ENCODE data around the gene TMEM132D. TPM values are rescaled to one million over a fixed set of nuclear protein-coding genes. Genes with fewer than 3 reads are reported as not detected.

The TMEM132D gene
- total and polyA plus RNA-seq, 2 of the 4 experiments (the other 2 are of a cell fraction): not detected

DNA sequence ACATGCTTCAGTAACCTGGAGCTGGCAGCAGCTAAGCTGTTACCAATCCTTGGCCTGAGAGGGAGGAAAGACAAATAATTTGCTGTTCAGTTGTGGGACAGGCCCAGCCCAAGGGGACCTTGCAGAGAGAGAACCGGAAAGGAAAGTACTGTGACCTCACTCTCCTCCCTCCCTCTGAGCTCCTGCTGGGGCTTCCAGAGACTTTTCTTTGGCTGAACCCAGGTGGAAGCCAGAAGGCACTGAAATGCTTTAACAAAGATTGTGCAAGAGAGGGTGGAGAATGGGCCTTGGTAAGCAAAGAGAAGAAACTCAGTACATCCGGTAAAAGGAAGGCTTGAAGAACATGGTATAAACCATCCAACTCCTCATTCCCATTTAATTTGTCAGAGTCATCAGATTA, 593.5 kb downstream of the TMEM132D start:
- no peak overlapping the region for H2BK15ac ChIP-seq (ENCODE audit: low read depth, low read length)
- POLR2A ChIA-PET (ENCODE audit: unreplicated experiment): no interaction called here
- no CpG with 5 or more reads among the region's 2 CpGs for WGBS, 2 experiments (ENCODE audit: extremely low coverage in 2 of 2, insufficient read length in 1 of 2)

More for the DNA sequence above, 593.5 kb downstream of the TMEM132D start:
- Histone ChIP-seq H3K79me1 (ENCODE audit: low read depth in 1 of 2, low read length in 2 of 2) (no peaks in the 10 kb centered on the region), H3K9me1 (ENCODE audit: insufficient read depth, low read length) (no peaks in the 10 kb centered on the region), H3K4me3 (ENCODE audit: insufficient read depth, low read depth, low read length) (no peak overlapping the region), H4K8ac (ENCODE audit: low read depth in 2 of 2, low read length in 2 of 2) (no peak overlapping the region), H3K23ac (ENCODE audit: low read depth, low read length) (no peak overlapping the region), H2BK20ac (ENCODE audit: low read depth, low read length) (no peak overlapping the region), H3K4me2 (ENCODE audit: low read depth, low read length) (no peak overlapping the region), H3K56ac (ENCODE audit: extremely low read depth, insufficient read depth, low read length) (no peak overlapping the region), H2AK9ac (replicated peaks; ENCODE audit: low read depth, low read length, poor library complexity) (no peak overlapping the region), H4K5ac (ENCODE audit: low read depth, low read length) (no peak overlapping the region), H2AFZ (replicated peaks; ENCODE audit: low read length, poor library complexity) (no peak overlapping the region), H3K36me3 (ENCODE audit: control insufficient read depth, insufficient read depth, low read length) (no peaks in the 10 kb centered on the region), H2BK120ac (ENCODE audit: low read depth, low read length) (no peak overlapping the region), H3K9ac (ENCODE audit: low read depth, low read length) (no peak overlapping the region), H4K91ac (ENCODE audit: insufficient read depth, low read depth, low read length) (no peak overlapping the region), H2AK5ac (ENCODE audit: low read depth, low read length) (no peak overlapping the region), H2BK5ac (ENCODE audit: low read depth, low read length, poor library complexity, severe bottlenecking) (no peak overlapping the region), H3K18ac (ENCODE audit: low read depth, low read length) (no peak overlapping the region), H4K20me1 (ENCODE audit: insufficient read depth, low read length) (no peaks in the 10 kb centered on the region), H3K4me1 (ENCODE audit: control insufficient read depth, insufficient read depth, low read length) (no peaks in the 10 kb centered on the region), H3K27me3 (ENCODE audit: control insufficient read depth, insufficient read depth, low read length) (no peaks in the 10 kb centered on the region), H3K4ac (ENCODE audit: low read depth, low read length) (no peak overlapping the region), H3K27ac (ENCODE audit: insufficient read depth, low read length) (no peak overlapping the region), H3K9me3 (ENCODE audit: control insufficient read depth, insufficient read depth, low read length) (peaks cover 14% of the 10 kb centered on the region), H3K14ac (replicated peaks; ENCODE audit: low read depth, low read length) (no peak overlapping the region)
- TF ChIP-seq RFX5 (IDR thresholded peaks at IDR 0.05; ENCODE audit: low read depth, low read length) (no peak), CHD1 (IDR thresholded peaks at IDR 0.05; ENCODE audit: low read depth, low read length) (no peak), MXI1 (IDR thresholded peaks at IDR 0.05; ENCODE audit: borderline replicate concordance, low read depth, low read length) (no peak), RCOR1 (IDR thresholded peaks at IDR 0.05; ENCODE audit: insufficient replicate concordance, low read length) (no peak), ELK1 (IDR thresholded peaks at IDR 0.05; ENCODE audit: borderline replicate concordance, low read depth, low read length) (no peak), BHLHE40 (IDR thresholded peaks at IDR 0.05; ENCODE audit: low read depth, low read length) (no peak), MAZ (IDR thresholded peaks at IDR 0.05; ENCODE audit: borderline replicate concordance, low read depth, low read length) (no peak), SMC3 (IDR thresholded peaks at IDR 0.05; ENCODE audit: low read depth, low read length) (no peak)
- TF ChIP-seq, protein P1, sequence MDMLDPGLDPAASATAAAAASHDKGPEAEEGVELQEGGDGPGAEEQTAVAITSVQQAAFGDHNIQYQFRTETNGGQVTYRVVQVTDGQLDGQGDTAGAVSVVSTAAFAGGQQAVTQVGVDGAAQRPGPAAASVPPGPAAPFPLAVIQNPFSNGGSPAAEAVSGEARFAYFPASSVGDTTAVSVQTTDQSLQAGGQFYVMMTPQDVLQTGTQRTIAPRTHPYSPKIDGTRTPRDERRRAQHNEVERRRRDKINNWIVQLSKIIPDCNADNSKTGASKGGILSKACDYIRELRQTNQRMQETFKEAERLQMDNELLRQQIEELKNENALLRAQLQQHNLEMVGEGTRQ (IDR thresholded peaks at IDR 0.05; ENCODE audit: low read depth, low read length): no peak
- BruUV-seq (replicated peaks): no TSS peak
- DNase-seq: no peak
- CTCF ChIA-PET: no interaction called here
- intact Hi-C loops (cut with micrococcal nuclease): no loop called here
- no peak for ATAC-seq (ENCODE audit: low read depth)
- in situ Hi-C loops (cut with MboI; ENCODE audit: low sequenced_read_pairs): no loop called here
- dilution Hi-C loops (cut with HindIII; ENCODE audit: low sequenced_read_pairs, unreplicated experiment): no loop called here
